Loucy (cell line): ENCODE results near the gene PANK4.

ENCODE experiments used
- EZH2phosphoT487 ChIP-seq: fragments of 200-600 bp; IDR thresholded peaks from 2 replicates; pipeline ENCODE4 v1.6.1; 2018; ENCODE audit warnings: antibody characterized with exemption, mild to moderate bottlenecking, moderate library complexity, borderline replicate concordance
- TF ChIP-seq, protein P1 (sequence below): fragments of 200-600 bp; sonication (generic); conservative IDR thresholded peaks from 2 replicates; pipeline ENCODE4 v1.5.1; 2014; ENCODE audit warnings: mild to moderate bottlenecking, antibody characterized with exemption, low read length

DNA sequence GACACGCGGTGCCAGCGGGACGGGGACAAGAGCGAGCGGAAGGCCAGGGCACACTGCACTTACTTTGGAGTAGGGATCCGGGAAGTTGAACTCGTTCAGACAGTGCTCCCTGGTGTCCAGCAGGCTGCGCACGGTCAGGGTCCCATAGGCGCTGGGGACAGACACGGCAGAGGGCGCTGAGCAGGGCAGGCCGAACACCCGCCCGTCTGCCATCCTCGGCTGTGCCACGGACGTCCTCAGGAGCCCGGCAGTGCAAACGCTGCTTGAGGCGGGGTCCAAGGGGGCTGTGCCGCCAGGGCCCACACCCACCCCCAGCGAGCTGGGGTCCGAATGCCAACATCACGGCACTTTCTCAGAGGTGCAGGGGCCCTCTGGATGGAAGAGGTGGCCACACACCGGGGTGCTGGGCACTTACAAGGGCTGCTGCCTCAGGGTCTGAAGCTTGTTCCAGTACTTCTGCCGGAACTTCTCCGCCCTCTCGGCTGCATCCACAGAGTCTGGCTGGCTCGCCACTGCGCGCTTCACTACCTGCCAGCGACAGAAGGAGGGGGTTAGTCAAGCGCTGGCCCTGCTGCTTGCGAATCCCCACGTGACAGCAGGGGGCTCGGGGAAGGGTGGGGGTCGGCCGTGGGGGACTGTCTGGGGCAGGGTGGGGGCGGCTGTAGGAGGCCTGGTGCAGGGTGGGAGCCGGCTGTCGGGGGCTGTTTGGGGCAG, 12.3 kb downstream of the PANK4 start:
- TF ChIP-seq, protein P1, sequence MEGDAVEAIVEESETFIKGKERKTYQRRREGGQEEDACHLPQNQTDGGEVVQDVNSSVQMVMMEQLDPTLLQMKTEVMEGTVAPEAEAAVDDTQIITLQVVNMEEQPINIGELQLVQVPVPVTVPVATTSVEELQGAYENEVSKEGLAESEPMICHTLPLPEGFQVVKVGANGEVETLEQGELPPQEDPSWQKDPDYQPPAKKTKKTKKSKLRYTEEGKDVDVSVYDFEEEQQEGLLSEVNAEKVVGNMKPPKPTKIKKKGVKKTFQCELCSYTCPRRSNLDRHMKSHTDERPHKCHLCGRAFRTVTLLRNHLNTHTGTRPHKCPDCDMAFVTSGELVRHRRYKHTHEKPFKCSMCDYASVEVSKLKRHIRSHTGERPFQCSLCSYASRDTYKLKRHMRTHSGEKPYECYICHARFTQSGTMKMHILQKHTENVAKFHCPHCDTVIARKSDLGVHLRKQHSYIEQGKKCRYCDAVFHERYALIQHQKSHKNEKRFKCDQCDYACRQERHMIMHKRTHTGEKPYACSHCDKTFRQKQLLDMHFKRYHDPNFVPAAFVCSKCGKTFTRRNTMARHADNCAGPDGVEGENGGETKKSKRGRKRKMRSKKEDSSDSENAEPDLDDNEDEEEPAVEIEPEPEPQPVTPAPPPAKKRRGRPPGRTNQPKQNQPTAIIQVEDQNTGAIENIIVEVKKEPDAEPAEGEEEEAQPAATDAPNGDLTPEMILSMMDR: no peak
- TF ChIP-seq EZH2phosphoT487: no peak
